ENCODE data around the gene FBXL19. TPM values are rescaled to one million over a fixed set of nuclear protein-coding genes. Genes with fewer than 3 reads are reported as not detected.
A peak's percentile ranks its signal among the peaks of the same experiment; 100 is the strongest.

Gene FBXL19
- polyA plus RNA-seq, 3 donors, result 0.14 to 7.6 TPM; not detected in 1

DNA sequence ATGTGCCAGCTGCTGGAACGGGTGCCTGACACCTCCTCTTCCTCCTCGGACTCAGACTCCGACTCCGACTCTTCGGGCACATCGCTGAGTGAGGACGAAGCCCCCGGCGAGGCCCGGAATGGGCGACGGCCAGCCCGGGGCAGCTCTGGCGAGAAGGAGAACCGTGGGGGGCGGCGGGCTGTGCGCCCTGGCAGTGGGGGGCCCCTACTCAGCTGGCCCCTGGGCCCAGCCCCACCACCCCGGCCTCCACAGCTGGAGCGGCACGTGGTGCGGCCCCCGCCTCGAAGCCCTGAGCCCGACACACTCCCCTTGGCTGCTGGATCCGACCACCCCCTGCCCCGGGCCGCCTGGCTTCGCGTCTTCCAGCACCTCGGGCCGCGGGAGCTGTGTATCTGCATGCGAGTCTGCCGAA, 6.8 kb downstream of the FBXL19 start:
- Histone ChIP-seq H3K9ac (ENCODE audit: insufficient read depth, low read length, poor library complexity, severe bottlenecking) (no peak overlapping the region), H3K4me3 (replicated peaks in 1 of 3; ENCODE audit: low read depth in 2 of 3, low read length in 3 of 3) (no peak overlapping the region), H3K79me2 (ENCODE audit: insufficient read depth, low read length) (no peaks in the 10 kb centered on the region), H4K20me1 (ENCODE audit: insufficient read depth, low read length) (no peaks in the 10 kb centered on the region), H3K9me3 (replicated peaks in 1 of 2; ENCODE audit: control insufficient read depth in 1 of 2, insufficient read depth in 1 of 2, low read length in 2 of 2) (no peaks in the 10 kb centered on the region), H2AFZ (ENCODE audit: insufficient read depth, low read depth, low read length, poor library complexity, severe bottlenecking) (no peak overlapping the region), H3K36me3 (replicated peaks in 1 of 2; ENCODE audit: control insufficient read depth in 1 of 2, insufficient read depth in 2 of 2, low read length in 2 of 2) (peaks cover 23 to 58% of the 10 kb centered on the region in 2 donors), H3K4me1 (ENCODE audit: control insufficient read depth in 1 of 2, insufficient read depth in 2 of 2, low read length in 2 of 2) (peaks cover 5 to 7% of the 10 kb centered on the region in 2 donors), H3K27ac (ENCODE audit: low read depth in 1 of 2, low read length in 2 of 2) (no peak overlapping the region), H3K27me3 (ENCODE audit: control insufficient read depth in 2 of 2, insufficient read depth in 2 of 2, low read length in 2 of 2) (no peaks in the 10 kb centered on the region), H3K4me2 (replicated peaks; ENCODE audit: extremely low read depth, low read length, poor library complexity, severe bottlenecking) (no peak overlapping the region)
- H3K4me3 Mint-ChIP-seq, result no peak overlapping the region
- H3K27ac Mint-ChIP-seq, result no peak overlapping the region
- H3K4me1 Mint-ChIP-seq, result peaks cover 15% of the 10 kb centered on the region
- TF ChIP-seq, protein P1, sequence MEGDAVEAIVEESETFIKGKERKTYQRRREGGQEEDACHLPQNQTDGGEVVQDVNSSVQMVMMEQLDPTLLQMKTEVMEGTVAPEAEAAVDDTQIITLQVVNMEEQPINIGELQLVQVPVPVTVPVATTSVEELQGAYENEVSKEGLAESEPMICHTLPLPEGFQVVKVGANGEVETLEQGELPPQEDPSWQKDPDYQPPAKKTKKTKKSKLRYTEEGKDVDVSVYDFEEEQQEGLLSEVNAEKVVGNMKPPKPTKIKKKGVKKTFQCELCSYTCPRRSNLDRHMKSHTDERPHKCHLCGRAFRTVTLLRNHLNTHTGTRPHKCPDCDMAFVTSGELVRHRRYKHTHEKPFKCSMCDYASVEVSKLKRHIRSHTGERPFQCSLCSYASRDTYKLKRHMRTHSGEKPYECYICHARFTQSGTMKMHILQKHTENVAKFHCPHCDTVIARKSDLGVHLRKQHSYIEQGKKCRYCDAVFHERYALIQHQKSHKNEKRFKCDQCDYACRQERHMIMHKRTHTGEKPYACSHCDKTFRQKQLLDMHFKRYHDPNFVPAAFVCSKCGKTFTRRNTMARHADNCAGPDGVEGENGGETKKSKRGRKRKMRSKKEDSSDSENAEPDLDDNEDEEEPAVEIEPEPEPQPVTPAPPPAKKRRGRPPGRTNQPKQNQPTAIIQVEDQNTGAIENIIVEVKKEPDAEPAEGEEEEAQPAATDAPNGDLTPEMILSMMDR (IDR thresholded peaks at IDR 0.05), result no peak
- H3K36me3 Mint-ChIP-seq, result peaks cover 37 to 67% of the 10 kb centered on the region in 2 donors
- no peaks in the 10 kb centered on the region for H3K9me3 Mint-ChIP-seq
- H3K27me3 Mint-ChIP-seq (ENCODE audit: low read depth in 3 of 3), result no peaks in the 10 kb centered on the region
- no peak for DNase-seq
- intact Hi-C loops (cut with micrococcal nuclease), result no loop called here
- 98% methylated on average over 34 of the region's 35 CpGs for WGBS (ENCODE audit: insufficient coverage)

DNA sequence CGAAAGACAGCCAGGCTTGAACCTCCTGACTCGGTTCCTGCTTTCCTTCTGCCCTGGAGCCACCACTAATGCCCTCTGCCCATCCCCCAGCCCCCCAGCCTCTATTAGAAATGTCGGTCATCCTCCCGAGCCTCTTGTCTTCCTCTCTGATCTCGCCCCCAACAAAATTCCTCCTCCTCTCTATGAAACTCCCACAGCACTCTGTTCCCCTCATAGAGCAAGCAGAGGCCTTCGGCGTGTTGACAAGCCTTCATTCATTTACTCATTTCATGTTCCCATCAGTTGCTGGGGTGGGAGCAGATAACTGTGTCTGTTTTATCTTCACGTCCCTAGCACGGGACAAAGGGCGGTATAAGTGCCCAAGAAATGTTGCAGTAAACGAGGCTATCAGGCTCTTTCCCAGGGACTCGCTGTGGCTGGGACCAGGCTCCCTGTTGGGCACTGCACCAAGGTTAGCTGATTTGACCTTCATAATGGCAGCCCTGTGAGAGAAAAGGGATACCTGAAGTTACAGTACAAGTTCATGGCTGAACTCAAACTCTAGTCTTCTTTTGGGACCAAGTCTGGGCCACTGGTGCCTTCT, 7.8 kb downstream of the FBXL19 start:
- H3K36me3 Mint-ChIP-seq, result peaks cover 37 to 67% of the 10 kb centered on the region in 2 donors
- intact Hi-C loops (cut with micrococcal nuclease), result no loop called here

More for the DNA sequence above, 7.8 kb downstream of the FBXL19 start:
- Histone ChIP-seq H3K4me3 (replicated peaks in 1 of 3; ENCODE audit: low read depth in 2 of 3, low read length in 3 of 3) (no peak overlapping the region), H3K27me3 (ENCODE audit: control insufficient read depth in 2 of 2, insufficient read depth in 2 of 2, low read length in 2 of 2) (no peaks in the 10 kb centered on the region), H3K4me2 (replicated peaks; ENCODE audit: extremely low read depth, low read length, poor library complexity, severe bottlenecking) (no peak overlapping the region), H4K20me1 (ENCODE audit: insufficient read depth, low read length) (no peaks in the 10 kb centered on the region), H3K27ac (ENCODE audit: low read depth in 1 of 2, low read length in 2 of 2) (no peak overlapping the region), H3K4me1 (ENCODE audit: control insufficient read depth in 1 of 2, insufficient read depth in 2 of 2, low read length in 2 of 2) (peaks cover 5 to 8% of the 10 kb centered on the region in 2 donors), H3K79me2 (ENCODE audit: insufficient read depth, low read length) (no peaks in the 10 kb centered on the region), H3K36me3 (replicated peaks in 1 of 2; ENCODE audit: control insufficient read depth in 1 of 2, insufficient read depth in 2 of 2, low read length in 2 of 2) (peaks cover 25 to 59% of the 10 kb centered on the region in 2 donors), H3K9me3 (replicated peaks in 1 of 2; ENCODE audit: control insufficient read depth in 1 of 2, insufficient read depth in 1 of 2, low read length in 2 of 2) (no peaks in the 10 kb centered on the region), H2AFZ (ENCODE audit: insufficient read depth, low read depth, low read length, poor library complexity, severe bottlenecking) (no peak overlapping the region), H3K9ac (ENCODE audit: insufficient read depth, low read length, poor library complexity, severe bottlenecking) (no peak overlapping the region)
- Mint-ChIP-seq H3K4me3 (no peak overlapping the region), H3K4me1 (peaks cover 14% of the 10 kb centered on the region), H3K27ac (peak overlapping the region in 1 of 7 donors; percentile 68), H3K9me3 (no peaks in the 10 kb centered on the region), H3K27me3 (ENCODE audit: low read depth in 3 of 3) (no peaks in the 10 kb centered on the region)
- TF ChIP-seq, protein P1 (IDR thresholded peaks at IDR 0.05), result no peak
- WGBS (ENCODE audit: insufficient coverage), result 78% methylated on average over 11 of the region's 12 CpGs
- DNase-seq, result no peak
